ENCODE measurements around the gene PLEKHM2. TPM values are rescaled to one million over a fixed set of nuclear protein-coding genes. Genes with fewer than 3 reads are reported as not detected.

PLEKHM2 gene
- total RNA-seq, 1 experiment from 2014 or later: 38.5 TPM

- RAD21 ChIA-PET (ENCODE audit: low non-redundant PET in 1 of 2, low total read pairs in 2 of 2, uncharacterized antibody in 2 of 2, unreplicated experiment in 2 of 2): no interaction called here
- no peak overlapping the region for H3K9ac ChIP-seq (ENCODE audit: low read length)
- H3K27ac ChIP-seq (ENCODE audit: low read depth, low read length): no peak overlapping the region
- H2AFZ ChIP-seq (ENCODE audit: low read depth, low read length, poor library complexity, severe bottlenecking): no peak overlapping the region
- ATAC-seq (no peak), DNase-seq (ENCODE audit: low read depth, low spot score) (no peak)
- H3K4me3 ChIP-seq (replicated peaks in 1 of 2; ENCODE audit: low read depth in 1 of 2, low read length in 2 of 2): no peak overlapping the region
- H3K27me3 ChIP-seq (ENCODE audit: insufficient read depth, low read length): no peaks in the 10 kb centered on the region
- H4K20me1 ChIP-seq (ENCODE audit: insufficient read depth): no peaks in the 10 kb centered on the region
- H3K4me2 ChIP-seq (ENCODE audit: low read length): no peak overlapping the region
- H3K9me2 ChIP-seq (ENCODE audit: insufficient read depth): no peaks in the 10 kb centered on the region
- no peaks in the 10 kb centered on the region for H3K9me3 ChIP-seq (ENCODE audit: control insufficient read depth in 1 of 2, insufficient read depth in 1 of 2, low read depth in 1 of 2, low read length in 2 of 2)
- intact Hi-C loops (cut with micrococcal nuclease): no loop called here
- CTCF ChIA-PET: no interaction called here
- H3K4me1 ChIP-seq (ENCODE audit: control insufficient read depth in 1 of 2, insufficient read depth in 2 of 2, low read length in 2 of 2): peaks cover 0 to 3% of the 10 kb centered on the region in 2 experiments; a peak in 1 of 4 replicates
- BruUV-seq (replicated peaks): no TSS peak
- H3K36me3 ChIP-seq (ENCODE audit: control insufficient read depth in 1 of 2, insufficient read depth in 2 of 2, low read length in 2 of 2): no peaks in the 10 kb centered on the region
- no peak for TF ChIP-seq FOSL1 (IDR thresholded peaks at IDR 0.05; ENCODE audit: low read depth)
- TF ChIP-seq EGR1 (IDR thresholded peaks at IDR 0.05; ENCODE audit: low read depth): no peak
- TF ChIP-seq EZH2phosphoT487 (IDR thresholded peaks at IDR 0.05; ENCODE audit: borderline replicate concordance): no peak
- no peak for TF ChIP-seq SP1 (IDR thresholded peaks at IDR 0.05; ENCODE audit: low read depth)
- peaks cover 21% of the 10 kb centered on the region; the same call in 1 of the 2 replicates for H3K79me2 ChIP-seq (ENCODE audit: insufficient read depth, low read length)
- POLR2A ChIA-PET: no interaction called here
Measured at GRCh38 chr1:15704526-15705183, 20.5 kb downstream of the PLEKHM2 start.

- Histone ChIP-seq H3K4me2 (ENCODE audit: low read length) (no peak overlapping the region), H3K9me2 (ENCODE audit: insufficient read depth) (no peaks in the 10 kb centered on the region), H3K9ac (ENCODE audit: low read length) (no peak overlapping the region), H3K9me3 (ENCODE audit: control insufficient read depth in 1 of 2, insufficient read depth in 1 of 2, low read depth in 1 of 2, low read length in 2 of 2) (no peaks in the 10 kb centered on the region), H3K36me3 (ENCODE audit: control insufficient read depth in 1 of 2, insufficient read depth in 2 of 2, low read length in 2 of 2) (no peaks in the 10 kb centered on the region), H3K27ac (ENCODE audit: low read depth, low read length) (no peak overlapping the region), H4K20me1 (ENCODE audit: insufficient read depth) (no peaks in the 10 kb centered on the region), H3K79me2 (ENCODE audit: insufficient read depth, low read length) (peaks cover 17% of the 10 kb centered on the region; the same call in 1 of the 2 replicates), H3K27me3 (ENCODE audit: insufficient read depth, low read length) (no peaks in the 10 kb centered on the region), H2AFZ (ENCODE audit: low read depth, low read length, poor library complexity, severe bottlenecking) (no peak overlapping the region), H3K4me3 (replicated peaks in 1 of 2; ENCODE audit: low read depth in 1 of 2, low read length in 2 of 2) (no peak overlapping the region), H3K4me1 (ENCODE audit: control insufficient read depth in 1 of 2, insufficient read depth in 2 of 2, low read length in 2 of 2) (peaks cover 0 to 3% of the 10 kb centered on the region in 2 experiments; a peak in 1 of 4 replicates)
- RAD21 ChIA-PET (ENCODE audit: low non-redundant PET in 1 of 2, low total read pairs in 2 of 2, uncharacterized antibody in 2 of 2, unreplicated experiment in 2 of 2): no interaction called here
- ATAC-seq (no peak), DNase-seq (ENCODE audit: low read depth, low spot score) (no peak)
- BruUV-seq (replicated peaks): no TSS peak
- CTCF ChIA-PET: no interaction called here
- TF ChIP-seq FOSL1 (IDR thresholded peaks at IDR 0.05; ENCODE audit: low read depth) (no peak), POLR2AphosphoS5 (IDR thresholded peaks at IDR 0.05; ENCODE audit: low read depth, low read length) (no peak), SIN3A (IDR thresholded peaks at IDR 0.05; ENCODE audit: low read depth) (no peak), SP1 (IDR thresholded peaks at IDR 0.05; ENCODE audit: low read depth) (no peak), YY1 (IDR thresholded peaks at IDR 0.05; ENCODE audit: extremely low read depth, insufficient replicate concordance, low read depth, low read length) (no peak), ELF1 (IDR thresholded peaks at IDR 0.05; ENCODE audit: borderline replicate concordance, low read depth) (no peak), JUND (IDR thresholded peaks at IDR 0.05) (no peak)
- TF ChIP-seq, protein P1, sequence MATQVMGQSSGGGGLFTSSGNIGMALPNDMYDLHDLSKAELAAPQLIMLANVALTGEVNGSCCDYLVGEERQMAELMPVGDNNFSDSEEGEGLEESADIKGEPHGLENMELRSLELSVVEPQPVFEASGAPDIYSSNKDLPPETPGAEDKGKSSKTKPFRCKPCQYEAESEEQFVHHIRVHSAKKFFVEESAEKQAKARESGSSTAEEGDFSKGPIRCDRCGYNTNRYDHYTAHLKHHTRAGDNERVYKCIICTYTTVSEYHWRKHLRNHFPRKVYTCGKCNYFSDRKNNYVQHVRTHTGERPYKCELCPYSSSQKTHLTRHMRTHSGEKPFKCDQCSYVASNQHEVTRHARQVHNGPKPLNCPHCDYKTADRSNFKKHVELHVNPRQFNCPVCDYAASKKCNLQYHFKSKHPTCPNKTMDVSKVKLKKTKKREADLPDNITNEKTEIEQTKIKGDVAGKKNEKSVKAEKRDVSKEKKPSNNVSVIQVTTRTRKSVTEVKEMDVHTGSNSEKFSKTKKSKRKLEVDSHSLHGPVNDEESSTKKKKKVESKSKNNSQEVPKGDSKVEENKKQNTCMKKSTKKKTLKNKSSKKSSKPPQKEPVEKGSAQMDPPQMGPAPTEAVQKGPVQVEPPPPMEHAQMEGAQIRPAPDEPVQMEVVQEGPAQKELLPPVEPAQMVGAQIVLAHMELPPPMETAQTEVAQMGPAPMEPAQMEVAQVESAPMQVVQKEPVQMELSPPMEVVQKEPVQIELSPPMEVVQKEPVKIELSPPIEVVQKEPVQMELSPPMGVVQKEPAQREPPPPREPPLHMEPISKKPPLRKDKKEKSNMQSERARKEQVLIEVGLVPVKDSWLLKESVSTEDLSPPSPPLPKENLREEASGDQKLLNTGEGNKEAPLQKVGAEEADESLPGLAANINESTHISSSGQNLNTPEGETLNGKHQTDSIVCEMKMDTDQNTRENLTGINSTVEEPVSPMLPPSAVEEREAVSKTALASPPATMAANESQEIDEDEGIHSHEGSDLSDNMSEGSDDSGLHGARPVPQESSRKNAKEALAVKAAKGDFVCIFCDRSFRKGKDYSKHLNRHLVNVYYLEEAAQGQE (IDR thresholded peaks at IDR 0.05; ENCODE audit: low read depth): no peak
- POLR2A ChIA-PET: no interaction called here
- intact Hi-C loops (cut with micrococcal nuclease): no loop called here
Measured at GRCh38 chr1:15705184-15705566, 21.1 kb downstream of the PLEKHM2 start.

All from HCT116 (cell line).